ENCODE data around the gene TMEM87A. TPM values are rescaled to one million over a fixed set of nuclear protein-coding genes. Genes with fewer than 3 reads are reported as not detected.

TMEM87A gene
- total and polyA plus RNA-seq, 2 of the 8 experiments (the other 6 are each of a cell fraction or from before 2014, with no cell fraction given) = 15.2 to 33.1 TPM

DNA sequence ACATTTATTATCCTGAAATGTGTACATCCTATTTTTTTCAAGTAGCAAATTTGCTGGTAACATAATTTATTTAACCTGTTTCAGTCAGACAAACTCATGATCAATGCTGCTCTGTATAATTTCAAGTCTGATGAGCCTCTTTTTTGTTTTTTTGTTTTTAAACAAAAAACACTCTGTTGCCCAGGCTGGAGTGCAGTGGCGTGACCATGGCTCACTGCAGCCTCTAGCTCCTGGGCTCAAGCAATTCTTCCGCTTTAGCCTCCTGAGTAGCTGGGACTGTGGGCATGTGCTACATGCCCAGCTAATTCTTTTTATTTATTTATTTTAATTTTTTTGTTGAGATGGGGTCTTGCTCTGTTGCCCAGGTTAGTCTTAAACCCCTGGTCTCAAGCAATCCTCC is 46.0 kb upstream of the TMEM87A start:
- Histone ChIP-seq H4K8ac (ENCODE audit: extremely low read depth, insufficient read depth, low read length) (no peak overlapping the region), H3K18ac (ENCODE audit: extremely low read depth, low read length) (no peak overlapping the region), H3K79me2 (ENCODE audit: control insufficient read depth in 1 of 2, insufficient read depth in 2 of 2, low read length in 2 of 2) (no peaks in the 10 kb centered on the region), H2BK5ac (ENCODE audit: low read depth, low read length) (no peak overlapping the region), H3K79me1 (ENCODE audit: low read depth, low read length) (no peaks in the 10 kb centered on the region), H3K4me2 (ENCODE audit: insufficient read depth in 1 of 2, low read depth in 2 of 2, low read length in 2 of 2) (no peak overlapping the region), H3K23ac (ENCODE audit: insufficient read length) (no peak overlapping the region), H2BK12ac (ENCODE audit: low read depth, low read length) (no peak overlapping the region), H3K9ac (replicated peaks in 1 of 4; ENCODE audit: extremely low read depth in 1 of 4, low read depth in 3 of 4, low read length in 3 of 4) (no peak overlapping the region), H3K9me3 (ENCODE audit: insufficient read depth in 2 of 2, low read depth in 1 of 2, low read length in 1 of 2) (no peaks in the 10 kb centered on the region), H3K27me3 (replicated peaks in 1 of 4; ENCODE audit: control insufficient read depth in 3 of 4, extremely low read depth in 1 of 4, insufficient read depth in 3 of 4, low read length in 3 of 4) (no peaks in the 10 kb centered on the region), H3K23me2 (ENCODE audit: low read depth, low read length) (no peaks in the 10 kb centered on the region), H4K5ac (ENCODE audit: insufficient read length, low read depth, low read length) (no peak overlapping the region), H2AK5ac (ENCODE audit: low read depth, low read length) (no peak overlapping the region), H3K36me3 (ENCODE audit: control insufficient read depth in 2 of 4, insufficient read depth in 4 of 4, low read length in 3 of 4) (no peaks in the 10 kb centered on the region), H3K4me1 (replicated peaks in 1 of 4; ENCODE audit: control insufficient read depth in 3 of 4, insufficient read depth in 4 of 4, low read length in 3 of 4) (no peaks in the 10 kb centered on the region), H2AFZ (ENCODE audit: low read length) (no peak overlapping the region), H3K4me3 (ENCODE audit: extremely low read depth in 1 of 4, insufficient read depth in 2 of 4, low read depth in 3 of 4, low read length in 4 of 4) (no peak overlapping the region), H2BK20ac (ENCODE audit: low read length) (no peak overlapping the region), H4K20me1 (replicated peaks in 1 of 2; ENCODE audit: control insufficient read depth in 1 of 2, insufficient read depth in 2 of 2, low read length in 2 of 2) (no peaks in the 10 kb centered on the region), H4K91ac (replicated peaks; ENCODE audit: insufficient read length, low read length) (no peak overlapping the region), H2BK15ac (ENCODE audit: low read length) (no peak overlapping the region), H3K27ac (ENCODE audit: low read depth, low read length) (no peak overlapping the region), H3K14ac (ENCODE audit: insufficient read length) (no peak overlapping the region), H3K4ac (replicated peaks; ENCODE audit: insufficient read length, low read depth, low read length) (no peak overlapping the region), H2BK120ac (replicated peaks; ENCODE audit: low read depth, low read length) (no peak overlapping the region), H3K56ac (replicated peaks; ENCODE audit: insufficient read length, low read depth, low read length) (no peak overlapping the region)
- TF ChIP-seq SIRT6 (IDR thresholded peaks at IDR 0.05; ENCODE audit: low read length) = no peak
- TF ChIP-seq SP1 (IDR thresholded peaks at IDR 0.05; ENCODE audit: low read depth, low read length) = no peak
- TF ChIP-seq CHD1 (IDR thresholded peaks at IDR 0.05; ENCODE audit: low read depth, low read length) = no peak
- no peak for TF ChIP-seq JUN (IDR thresholded peaks at IDR 0.05; ENCODE audit: low read depth, low read length)
- CTCF ChIA-PET (ENCODE audit: partially characterized antibody) = interaction anchor here (0.5 kb wide), 1 partner anchor 502 kb away, joined by 3 read pairs; no protein-coding TSS in a partner anchor
- WGBS, 2 experiments (ENCODE audit: extremely low coverage in 1 of 2, insufficient coverage in 1 of 2, insufficient read length in 1 of 2, insufficient replicate concordance in 2 of 2, low coverage in 1 of 2, low lambda C conversion rate in 2 of 2, missing lambda C conversion rate in 1 of 2) = 94% methylated on average over 2 of the region's 2 CpGs; no CpG with 5 or more reads in 1 of the 2 experiments
- FAIRE-seq = no peak
- POLR2A ChIA-PET (ENCODE audit: partially characterized antibody) = no interaction called here
- no peak for DNase-seq (ENCODE audit: low read depth in 1 of 2, low spot score in 2 of 2)
